Spinal cord (tissue), 10 donors: ENCODE data around the gene HOXD9. TPM values are rescaled to one million over a fixed set of nuclear protein-coding genes. Genes with fewer than 3 reads are reported as not detected.
A peak's percentile ranks its signal among the peaks of the same experiment; 100 is the strongest.

ENCODE experiments used
- DNase-seq, 6 donors: peaks; one replicate each; pipeline versions ENCODE4 v3.0.0 to v3.0.0-alpha.2; 2013 to 2015; ENCODE audit warnings: low spot score in 6 of 6, low read depth in 4 of 6
- H3K27ac ChIP-seq: one replicate; pipeline ENCODE4 v1.5.1; 2013; ENCODE audit warnings: low read depth, low read length, control low read depth
- H3K27me3 ChIP-seq: one replicate; pipeline ENCODE4 v1.6.1; 2013; ENCODE audit warnings: low read length; ENCODE audit not compliant: control insufficient read depth, insufficient read depth
- H3K36me3 ChIP-seq: one replicate; pipeline ENCODE4 v1.6.1; 2013; ENCODE audit warnings: low read length; ENCODE audit not compliant: control insufficient read depth, insufficient read depth
- H3K4me1 ChIP-seq: one replicate; pipeline ENCODE4 v1.6.1; 2013; ENCODE audit warnings: low read length; ENCODE audit not compliant: control insufficient read depth, insufficient read depth
- H3K4me3 ChIP-seq: one replicate; pipeline ENCODE4 v1.5.1; 2013; ENCODE audit warnings: low read depth, low read length, control low read depth
- H3K9me3 ChIP-seq: one replicate; pipeline ENCODE4 v1.6.1; 2013; ENCODE audit warnings: low read length; ENCODE audit not compliant: control insufficient read depth, insufficient read depth
- WGBS: methylation state at CpG from one replicate; pipeline ENCODE4 v1.1.5; 2013; ENCODE audit warnings: missing lambda C conversion rate; ENCODE audit not compliant: insufficient coverage; 5-methylcytosine and 5-hydroxymethylcytosine counted together
- polyA plus RNA-seq, 2 donors: library from polyadenylated mRNA; unstranded; fragments of 120-200 nt; gene quantifications; one replicate each; pipeline ENCODE4 v1.2.1, GENCODE V29; 2013; ENCODE audit not compliant: insufficient read length in 2 of 2
- total RNA-seq, 2 donors: library from RNA; depleted of rRNA in 1 of 2; stranded (reverse); fragments of 120-200 nt in 1 of 2; fragments of >200 nt in 1 of 2; gene quantifications; one replicate each; pipeline versions ENCODE4 v1.2.3 to v1.2.4, GENCODE V29; 2013 to 2014
- donor health status: healthy.

The HOXD9 gene
- total and polyA plus RNA-seq, 4 donors, result 0.22 to 3.2 (median 3.1) TPM

DNA sequence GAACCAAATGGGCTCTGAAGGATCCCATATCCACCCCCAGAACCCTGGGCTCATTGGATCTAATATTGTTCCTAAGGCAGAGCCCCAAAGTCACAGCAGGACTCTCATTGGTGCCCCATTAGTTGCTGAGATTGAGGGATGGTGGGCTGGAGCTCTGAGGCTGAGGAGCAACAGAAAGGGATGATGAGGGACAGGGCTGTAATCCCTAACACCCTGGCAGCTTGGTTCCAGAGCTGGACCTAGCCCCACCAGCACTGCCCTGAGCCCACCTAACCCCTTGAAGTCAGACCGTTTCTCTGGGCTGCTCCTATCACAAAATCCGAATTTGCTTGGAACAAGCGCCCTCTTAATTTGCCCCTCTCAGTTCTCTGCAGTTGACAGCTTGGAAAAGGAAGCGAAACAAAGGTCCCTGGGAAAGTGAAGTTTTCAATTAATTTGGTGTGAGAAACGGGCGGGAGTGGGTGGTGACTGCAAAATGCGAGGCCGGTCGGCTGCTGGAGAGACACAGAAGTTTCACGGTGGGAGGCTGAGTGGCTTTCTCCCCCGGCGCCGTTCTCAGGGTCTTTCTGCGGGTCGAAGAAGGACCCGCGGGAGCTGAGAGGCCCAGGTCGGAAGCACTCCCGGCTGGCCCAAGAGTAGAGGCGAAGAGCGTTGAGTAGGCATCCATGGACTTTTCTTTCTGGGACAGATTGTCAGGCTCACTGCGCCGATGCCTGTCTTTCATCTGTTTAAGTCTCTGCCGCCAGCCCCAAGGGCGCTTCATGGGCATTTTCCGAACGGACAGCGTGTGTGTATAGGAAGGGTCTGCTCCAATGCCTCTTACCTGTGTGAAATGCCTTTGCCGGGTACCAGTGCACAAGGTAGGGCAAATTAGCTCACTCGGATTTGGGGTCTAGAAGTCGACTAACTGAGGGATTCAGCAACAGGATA is 30.9 kb upstream of the HOXD9 start:
- no peaks in the 10 kb centered on the region for H3K36me3 ChIP-seq
- no peak overlapping the region for H3K4me3 ChIP-seq
- peaks cover 97% of the 10 kb centered on the region for H3K27me3 ChIP-seq
- WGBS, result 5% methylated on average over 29 of the region's 31 CpGs
- H3K27ac ChIP-seq, result no peak overlapping the region
- peaks cover 14% of the 10 kb centered on the region for H3K4me1 ChIP-seq
- no peak for DNase-seq
- no peaks in the 10 kb centered on the region for H3K9me3 ChIP-seq

DNA sequence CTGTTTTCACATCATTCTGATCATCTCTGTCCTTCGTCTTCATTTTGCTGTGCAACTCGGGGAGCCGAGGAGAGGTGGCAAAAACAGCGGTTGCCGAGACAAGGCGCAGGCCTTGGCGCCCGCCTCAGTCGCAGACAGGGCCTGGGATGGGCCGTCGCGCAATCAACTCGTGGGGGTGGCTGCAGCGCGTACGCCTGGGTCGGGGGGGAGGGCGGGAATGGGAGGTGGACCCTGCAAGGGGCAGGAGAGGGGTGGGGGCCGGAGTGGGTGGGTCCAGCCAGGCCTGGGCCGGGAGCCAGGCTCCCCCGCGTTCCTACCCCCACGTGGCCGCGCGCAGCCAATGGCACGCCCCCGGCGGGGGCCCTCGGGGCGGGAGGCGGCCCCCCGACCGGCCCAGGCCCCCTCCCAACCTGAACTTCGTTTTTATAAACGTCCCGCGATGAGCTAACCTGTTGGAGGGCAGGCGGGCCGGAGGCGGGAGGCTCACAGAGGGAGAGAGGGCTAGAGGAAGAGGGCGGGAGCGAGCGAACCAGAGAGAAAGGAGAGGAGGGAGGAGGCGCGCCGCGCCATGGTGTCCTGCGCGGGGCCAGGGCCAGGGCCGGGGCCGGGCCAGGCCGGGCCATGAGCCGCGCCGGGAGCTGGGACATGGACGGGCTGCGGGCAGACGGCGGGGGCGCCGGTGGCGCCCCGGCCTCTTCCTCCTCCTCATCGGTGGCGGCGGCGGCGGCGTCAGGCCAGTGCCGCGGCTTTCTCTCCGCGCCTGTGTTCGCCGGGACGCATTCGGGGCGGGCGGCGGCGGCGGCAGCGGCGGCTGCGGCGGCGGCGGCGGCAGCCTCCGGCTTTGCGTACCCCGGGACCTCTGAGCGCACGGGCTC is 30.0 kb upstream of the HOXD9 start, which contains the start of gene HOXD13:
Gene HOXD13, plus strand, starts transcription at position 452 of the 875 bp plus-strand sequence. Its CDS starts 170 bp downstream, at position 622.
- under 1% methylated on average over 72 of the region's 95 CpGs for WGBS
- no peak within 1 kb of the TSS for H3K27ac ChIP-seq
- peaks cover 97% of the 10 kb centered on the region for H3K27me3 ChIP-seq
- H3K4me1 ChIP-seq, result peaks cover 21% of the 10 kb centered on the region
- H3K9me3 ChIP-seq, result no peaks in the 10 kb centered on the region
- DNase-seq, result no peak
- H3K4me3 ChIP-seq, result peak within 1 kb of the TSS; percentile 1
- H3K36me3 ChIP-seq, result no peaks in the 10 kb centered on the region

DNA sequence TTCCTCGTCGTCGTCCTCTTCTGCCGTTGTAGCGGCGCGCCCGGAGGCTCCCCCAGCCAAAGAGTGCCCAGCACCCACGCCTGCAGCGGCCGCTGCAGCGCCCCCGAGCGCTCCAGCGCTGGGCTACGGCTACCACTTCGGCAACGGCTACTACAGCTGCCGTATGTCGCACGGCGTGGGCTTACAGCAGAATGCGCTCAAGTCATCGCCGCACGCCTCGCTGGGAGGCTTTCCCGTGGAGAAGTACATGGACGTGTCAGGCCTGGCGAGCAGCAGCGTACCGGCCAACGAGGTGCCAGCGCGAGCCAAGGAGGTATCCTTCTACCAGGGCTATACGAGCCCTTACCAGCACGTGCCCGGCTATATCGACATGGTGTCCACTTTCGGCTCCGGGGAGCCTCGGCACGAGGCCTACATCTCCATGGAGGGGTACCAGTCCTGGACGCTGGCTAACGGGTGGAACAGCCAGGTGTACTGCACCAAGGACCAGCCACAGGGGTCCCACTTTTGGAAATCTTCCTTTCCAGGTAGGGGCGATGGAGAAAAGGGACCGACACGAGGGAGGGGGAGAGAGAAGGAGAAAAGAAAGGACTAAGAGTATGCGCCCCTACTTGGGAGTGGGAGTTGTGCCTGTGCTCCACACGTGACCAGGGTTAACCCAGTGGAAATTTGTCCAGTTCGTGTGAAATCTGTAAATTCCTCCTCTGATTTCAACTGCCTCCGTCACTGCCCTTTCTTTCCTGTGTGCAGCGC is 29.2 kb upstream of the HOXD9 start:
- Histone ChIP-seq H3K27me3 (peaks cover 97% of the 10 kb centered on the region), H3K36me3 (no peaks in the 10 kb centered on the region), H3K4me1 (peaks cover 23% of the 10 kb centered on the region), H3K9me3 (no peaks in the 10 kb centered on the region), H3K4me3 (peak overlapping the region; percentile 1), H3K27ac (no peak overlapping the region)
- WGBS, result under 1% methylated on average over 53 of the region's 53 CpGs
- no peak for DNase-seq

DNA sequence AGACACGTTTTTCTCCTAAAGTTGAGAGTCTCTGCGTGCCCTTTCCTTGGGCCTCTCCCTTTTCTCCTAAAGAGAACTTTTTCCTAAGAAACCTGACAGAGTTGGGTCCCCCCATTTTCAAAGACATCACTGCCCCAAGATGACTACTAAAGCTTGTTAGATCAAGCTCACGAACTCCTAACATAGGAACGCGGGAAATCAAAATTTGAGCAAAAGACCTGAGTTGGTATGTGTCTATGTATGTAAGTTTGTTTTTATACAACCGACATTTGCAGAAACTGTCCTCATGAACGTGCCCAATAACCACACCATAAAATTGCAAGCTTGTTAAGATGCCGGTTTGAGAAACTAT is 28.6 kb upstream of the HOXD9 start:
- H3K9me3 ChIP-seq, result no peaks in the 10 kb centered on the region
- no peaks in the 10 kb centered on the region for H3K36me3 ChIP-seq
- no peak overlapping the region for H3K4me3 ChIP-seq
- H3K4me1 ChIP-seq, result peaks cover 26% of the 10 kb centered on the region
- no peak overlapping the region for H3K27ac ChIP-seq
- DNase-seq, result peak in 1 of 6 donors; percentile 61
- 4% methylated on average over 2 of the region's 8 CpGs for WGBS
- H3K27me3 ChIP-seq, result peaks cover 97% of the 10 kb centered on the region

DNA sequence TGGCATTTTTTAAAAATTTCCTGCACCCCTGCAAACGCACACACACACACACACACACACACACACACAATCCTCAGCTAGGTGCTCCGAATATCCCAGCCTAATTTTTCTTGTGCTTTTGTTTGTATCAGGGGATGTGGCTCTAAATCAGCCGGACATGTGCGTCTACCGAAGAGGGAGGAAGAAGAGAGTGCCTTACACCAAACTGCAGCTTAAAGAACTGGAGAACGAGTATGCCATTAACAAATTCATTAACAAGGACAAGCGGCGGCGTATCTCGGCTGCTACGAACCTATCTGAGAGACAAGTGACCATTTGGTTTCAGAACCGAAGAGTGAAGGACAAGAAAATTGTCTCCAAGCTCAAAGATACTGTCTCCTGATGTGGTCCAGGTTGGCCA is 28.2 kb upstream of the HOXD9 start:
- Histone ChIP-seq H3K36me3 (no peaks in the 10 kb centered on the region), H3K4me3 (no peak overlapping the region), H3K27me3 (peaks cover 97% of the 10 kb centered on the region), H3K4me1 (peaks cover 29% of the 10 kb centered on the region), H3K9me3 (no peaks in the 10 kb centered on the region), H3K27ac (no peak overlapping the region)
- 17% methylated on average over 6 of the region's 12 CpGs for WGBS
- DNase-seq, result peak in 1 of 6 donors; percentile 43

DNA sequence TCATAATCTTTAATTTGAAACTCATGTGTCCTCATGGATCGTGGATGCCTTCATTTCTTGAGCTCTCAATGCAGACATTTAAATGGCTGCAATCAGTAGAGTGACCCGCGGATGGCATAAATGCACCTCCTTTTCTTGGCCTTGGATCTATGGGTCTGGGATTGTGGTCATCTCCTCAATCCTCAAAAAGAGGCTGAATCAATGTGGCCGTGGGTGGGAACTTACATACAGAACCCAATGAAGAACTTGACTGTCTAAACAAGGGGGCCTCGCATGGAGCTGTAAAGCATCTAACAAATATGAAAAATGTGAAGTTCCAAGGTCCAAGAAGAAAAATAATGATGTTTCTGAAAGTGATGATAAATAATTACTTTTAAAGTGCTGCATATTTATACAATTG is 27.1 kb upstream of the HOXD9 start:
- no peaks in the 10 kb centered on the region for H3K9me3 ChIP-seq
- WGBS, result 21% methylated on average over 2 of the region's 5 CpGs

DNA sequence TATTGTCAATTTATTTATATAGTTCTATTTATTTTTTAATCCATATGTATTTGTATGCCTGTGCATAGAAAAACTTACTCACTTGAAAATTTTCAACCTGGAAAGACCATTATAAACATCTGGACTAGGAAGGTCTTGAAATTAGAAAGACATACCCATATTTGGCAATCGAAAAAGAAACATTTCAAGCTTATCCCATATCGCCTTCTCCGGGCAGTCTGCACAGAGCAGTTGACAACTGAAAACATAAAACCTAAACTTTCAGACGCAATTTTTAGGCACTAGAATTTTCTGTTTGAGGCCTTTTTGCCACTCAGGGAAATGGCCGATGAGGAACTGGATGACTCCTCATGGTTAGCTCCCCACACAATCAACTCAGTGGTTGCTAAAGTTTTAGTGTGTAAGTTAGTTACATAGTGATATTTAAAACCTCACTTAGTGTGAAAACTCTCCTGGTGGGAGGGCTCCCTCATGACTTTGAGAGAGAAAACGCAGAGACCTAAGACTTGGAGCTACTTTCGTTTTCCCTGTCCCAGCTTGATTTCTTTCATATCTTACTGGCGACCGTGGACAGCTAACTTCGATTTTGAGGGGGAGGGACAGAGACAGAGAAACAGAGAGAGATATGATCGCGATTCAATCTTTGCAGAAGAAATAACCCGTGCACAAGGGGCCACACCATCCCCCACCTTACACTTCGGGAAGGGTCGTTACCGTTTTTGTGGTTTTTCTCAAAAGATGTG is 26.1 kb upstream of the HOXD9 start:
- Histone ChIP-seq H3K4me1 (peaks cover 40% of the 10 kb centered on the region), H3K36me3 (no peaks in the 10 kb centered on the region), H3K9me3 (no peaks in the 10 kb centered on the region), H3K27me3 (peaks cover 97% of the 10 kb centered on the region), H3K27ac (no peak overlapping the region), H3K4me3 (no peak overlapping the region)
- peak in 2 of 6 donors; percentile 65 to 68 for DNase-seq
- WGBS, result 5% methylated on average over 6 of the region's 16 CpGs

More for the DNA sequence above, 27.1 kb upstream of the HOXD9 start:
- DNase-seq, result no peak
- Histone ChIP-seq H3K27me3 (peaks cover 97% of the 10 kb centered on the region), H3K36me3 (no peaks in the 10 kb centered on the region), H3K4me3 (no peak overlapping the region), H3K27ac (no peak overlapping the region), H3K4me1 (peaks cover 39% of the 10 kb centered on the region)

DNA sequence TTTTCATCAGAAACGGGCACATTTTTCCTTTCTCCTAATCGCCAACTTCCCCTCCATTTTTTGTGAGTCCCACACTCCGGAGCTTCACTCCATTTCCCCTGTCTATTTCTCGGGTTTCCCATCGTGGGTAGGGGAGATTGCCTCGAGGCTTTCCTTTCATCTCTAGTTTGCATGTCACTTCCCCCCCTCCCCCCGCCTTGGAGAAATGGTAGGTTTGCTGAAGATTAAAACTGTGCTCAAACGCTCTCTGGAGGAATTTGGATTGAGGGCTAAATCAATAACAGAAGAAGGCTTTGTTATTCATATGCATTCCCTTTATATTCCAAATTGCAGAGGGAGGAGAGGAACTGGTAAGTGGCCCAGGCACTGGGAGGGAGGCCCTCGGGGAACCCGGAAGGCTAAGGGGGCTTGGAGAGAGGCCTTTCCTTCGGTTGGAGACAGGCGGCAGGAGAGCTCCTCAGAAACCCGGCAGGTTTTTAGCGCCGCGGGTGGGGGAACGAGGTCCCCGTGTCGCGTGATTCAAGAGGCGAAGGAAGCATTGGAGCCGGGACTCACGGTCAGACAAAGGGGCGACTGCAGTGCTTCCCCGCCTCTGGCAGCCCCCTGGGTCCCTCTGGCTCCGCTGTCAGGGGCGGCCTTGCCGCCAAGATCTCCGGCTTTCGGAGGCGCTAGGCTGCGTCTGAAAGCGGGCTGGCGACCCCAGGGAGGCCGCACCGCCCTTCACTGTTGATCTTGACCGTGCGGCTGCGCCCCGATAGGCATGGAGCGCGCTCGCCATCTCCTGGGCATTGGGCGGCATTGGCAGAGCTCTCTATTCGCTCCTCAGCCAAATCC is 25.3 kb upstream of the HOXD9 start:
- H3K36me3 ChIP-seq, result no peaks in the 10 kb centered on the region
- H3K27me3 ChIP-seq, result peaks cover 97% of the 10 kb centered on the region
- peaks cover 40% of the 10 kb centered on the region for H3K4me1 ChIP-seq
- under 1% methylated on average over 38 of the region's 45 CpGs for WGBS
- DNase-seq, result peak in 2 of 6 donors; percentile 89
- peak overlapping the region; percentile 33 for H3K4me3 ChIP-seq
- no peak overlapping the region for H3K27ac ChIP-seq
- H3K9me3 ChIP-seq, result no peaks in the 10 kb centered on the region
